DND-41 (cell line): ENCODE data around the gene ACTA2.

Experiments
- ATAC-seq: fragments of 200-7000 bp; cut with Tn5 transposase; 3 replicates; pipeline ENCODE4 v1.9.1; 2021; ENCODE audit warnings: low read depth; ENCODE audit not compliant: insufficient read depth
- DNase-seq: peaks from one replicate; pipeline ENCODE4 v3.0.0-alpha.2; 2020
- H2AFZ ChIP-seq: 2 replicates; pipeline ENCODE4 v1.6.0; 2012; ENCODE audit warnings: low read depth, low read length
- H3K27ac ChIP-seq: 2 replicates; pipeline ENCODE4 v1.5.1; 2012; ENCODE audit warnings: low read length, inconsistent platforms
- H3K27me3 ChIP-seq: fragments of 200-600 bp; sonication (generic); 2 replicates; pipeline ENCODE4 v1.6.0; 2012; ENCODE audit warnings: low read length, mild to moderate bottlenecking, inconsistent platforms; ENCODE audit not compliant: insufficient read depth, poor library complexity
- H3K36me3 ChIP-seq: 2 replicates; pipeline ENCODE4 v1.5.1; 2012; ENCODE audit warnings: low read length, inconsistent platforms; ENCODE audit not compliant: insufficient read depth
- H3K4me1 ChIP-seq: 2 replicates; pipeline ENCODE4 v1.5.1; 2012; ENCODE audit warnings: mild to moderate bottlenecking, low read length; ENCODE audit not compliant: insufficient read depth
- H3K4me2 ChIP-seq: 2 replicates; pipeline ENCODE4 v1.6.0; 2012; ENCODE audit warnings: mild to moderate bottlenecking, moderate library complexity, low read length, inconsistent platforms; ENCODE audit not compliant: insufficient read depth
- H3K4me3 ChIP-seq, 2 experiments: fragments of 200-600 bp in 1 of 2; shearing (Covaris generic) in 1 of 2; 2 replicates each; pipeline ENCODE4 v1.5.1; 2012 to 2016; ENCODE audit warnings: inconsistent platforms in 2 of 2, low read length in 2 of 2, mild to moderate bottlenecking in 2 of 2, low read depth in 1 of 2, moderate library complexity in 1 of 2
- H3K79me2 ChIP-seq: 2 replicates; pipeline ENCODE4 v1.6.0; 2012; ENCODE audit warnings: low read length, inconsistent platforms; ENCODE audit not compliant: insufficient read depth
- H3K9ac ChIP-seq: 2 replicates; pipeline ENCODE4 v1.6.0; 2012; ENCODE audit warnings: low read depth, mild to moderate bottlenecking, inconsistent platforms, low read length, moderate library complexity
- H3K9me3 ChIP-seq: 2 replicates; pipeline ENCODE4 v1.5.1; 2012; ENCODE audit warnings: low read length, moderate library complexity, mild to moderate bottlenecking, inconsistent platforms; ENCODE audit not compliant: insufficient read depth, severe bottlenecking
- H4K20me1 ChIP-seq: 2 replicates; pipeline ENCODE4 v1.6.0; 2012; ENCODE audit warnings: low read length; ENCODE audit not compliant: insufficient read depth
- CTCF ChIP-seq: IDR thresholded peaks from 2 replicates; pipeline ENCODE4 v1.5.1; 2012; ENCODE audit warnings: borderline replicate concordance, low read length, moderate library complexity, mild to moderate bottlenecking; ENCODE audit not compliant: poor library complexity, severe bottlenecking; ENCODE audit errors: extremely low read depth
- EZH2 ChIP-seq: IDR thresholded peaks from 3 replicates; pipeline ENCODE4 v1.6.1; 2012; ENCODE audit warnings: borderline replicate concordance, low read depth, mild to moderate bottlenecking, moderate library complexity, low read length, inconsistent platforms; ENCODE audit not compliant: severe bottlenecking

Gene ACTA2

GRCh38 chr10:88984525-88984924, 32.0 kb upstream of the ACTA2 start:
- no peak overlapping the region for H3K9ac ChIP-seq

DNA sequence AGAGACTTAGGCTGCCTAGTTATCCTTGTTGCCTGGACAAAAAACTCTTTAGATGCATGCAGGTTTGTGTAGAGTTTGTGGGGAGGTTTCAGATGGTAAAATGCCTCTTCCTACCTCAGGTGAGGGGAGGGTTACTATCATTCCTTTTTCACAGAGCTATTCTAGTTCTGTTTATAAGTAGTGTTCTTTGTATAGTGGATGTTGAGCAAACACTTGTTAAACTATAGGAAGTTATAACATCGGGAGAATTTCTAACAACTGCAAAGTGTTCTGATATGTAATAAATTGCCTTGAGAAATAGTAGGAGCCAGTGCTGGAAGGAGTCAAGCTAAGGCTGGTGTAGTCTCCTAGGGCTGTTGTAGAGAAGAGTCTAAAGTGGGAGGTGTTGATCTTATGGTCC, 31.4 kb upstream of the ACTA2 start:
- Histone ChIP-seq H3K9ac (no peak overlapping the region), H3K4me1 (peaks cover 6% of the 10 kb centered on the region), H4K20me1 (no peaks in the 10 kb centered on the region), H3K4me2 (no peak overlapping the region), H3K36me3 (no peaks in the 10 kb centered on the region), H2AFZ (no peak overlapping the region), H3K27ac (no peak overlapping the region), H3K79me2 (no peaks in the 10 kb centered on the region), H3K27me3 (no peaks in the 10 kb centered on the region), H3K9me3 (no peaks in the 10 kb centered on the region), H3K4me3 (no peak overlapping the region)
- DNase-seq (no peak), ATAC-seq (no peak)
- TF ChIP-seq CTCF (no peak), EZH2 (no peak)

More at GRCh38 chr10:88984525-88984924, 32.0 kb upstream of the ACTA2 start:
- DNase-seq: no peak
- no peaks in the 10 kb centered on the region for H4K20me1 ChIP-seq
- peaks cover 7% of the 10 kb centered on the region for H3K4me1 ChIP-seq
- no peak overlapping the region for H3K27ac ChIP-seq
- no peak overlapping the region for H2AFZ ChIP-seq
- no peak overlapping the region for H3K4me3 ChIP-seq
- no peaks in the 10 kb centered on the region for H3K9me3 ChIP-seq
- H3K79me2 ChIP-seq: no peaks in the 10 kb centered on the region
- no peak overlapping the region for H3K4me2 ChIP-seq
- ATAC-seq: no peak
- H3K27me3 ChIP-seq: no peaks in the 10 kb centered on the region
- no peak for TF ChIP-seq CTCF
- no peak for TF ChIP-seq EZH2
- H3K36me3 ChIP-seq: no peaks in the 10 kb centered on the region

DNA sequence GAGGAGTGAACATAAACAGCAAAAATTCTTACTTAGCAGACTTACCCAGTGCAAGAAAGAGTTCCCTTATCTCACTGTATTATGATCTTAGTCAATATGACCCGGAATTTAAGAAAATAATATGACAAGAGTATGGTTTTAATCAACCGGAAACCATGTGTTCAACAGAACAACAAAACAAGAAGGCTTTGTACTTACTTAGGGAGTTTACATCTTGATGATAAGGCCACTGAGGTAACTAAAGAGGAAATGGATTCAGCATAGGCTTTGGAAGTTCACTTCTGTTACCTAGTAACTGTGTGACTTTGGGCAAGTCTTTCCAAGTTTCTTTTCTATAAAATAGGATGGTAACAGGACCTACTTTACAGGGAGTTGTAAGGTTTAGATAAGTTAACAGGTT, 30.6 kb upstream of the ACTA2 start:
- H3K27ac ChIP-seq: no peak overlapping the region
- H3K9me3 ChIP-seq: no peaks in the 10 kb centered on the region
- DNase-seq: no peak
- TF ChIP-seq CTCF (no peak), EZH2 (no peak)
- no peak for ATAC-seq
- peaks cover 6% of the 10 kb centered on the region for H3K4me1 ChIP-seq
- H4K20me1 ChIP-seq: no peaks in the 10 kb centered on the region
- no peak overlapping the region for H2AFZ ChIP-seq
- H3K27me3 ChIP-seq: no peaks in the 10 kb centered on the region
- H3K4me3 ChIP-seq: no peak overlapping the region
- no peak overlapping the region for H3K9ac ChIP-seq
- no peak overlapping the region for H3K4me2 ChIP-seq
- H3K79me2 ChIP-seq: no peaks in the 10 kb centered on the region
- no peaks in the 10 kb centered on the region for H3K36me3 ChIP-seq

GRCh38 chr10:88982366-88982765, 29.8 kb upstream of the ACTA2 start:
- H3K36me3 ChIP-seq: no peaks in the 10 kb centered on the region
- H2AFZ ChIP-seq: no peak overlapping the region
- H3K4me2 ChIP-seq: no peak overlapping the region
- ATAC-seq: no peak
- TF ChIP-seq EZH2 (no peak), CTCF (no peak)
- H3K79me2 ChIP-seq: no peaks in the 10 kb centered on the region
- H3K27ac ChIP-seq: no peak overlapping the region
- no peak for DNase-seq
- H3K9ac ChIP-seq: no peak overlapping the region
- H3K4me1 ChIP-seq: peaks cover 3% of the 10 kb centered on the region
- no peak overlapping the region for H3K4me3 ChIP-seq
- H3K27me3 ChIP-seq: no peaks in the 10 kb centered on the region
- no peaks in the 10 kb centered on the region for H3K9me3 ChIP-seq
- H4K20me1 ChIP-seq: no peaks in the 10 kb centered on the region
